Endodermal cell (in vitro differentiated cells): Measurements from ENCODE around the gene WNT9B. TPM values are rescaled to one million over a fixed set of nuclear protein-coding genes. Genes with fewer than 3 reads are reported as not detected.
A peak's percentile ranks its signal among the peaks of the same experiment; 100 is the strongest.

ENCODE experiments used
- DNase-seq: peaks from one replicate; pipeline ENCODE4 v3.0.0-alpha.2; 2017
- H3K27ac ChIP-seq: 2 replicates; pipeline ENCODE4 v1.5.1; 2013; ENCODE audit warnings: mild to moderate bottlenecking, low read depth, low read length, moderate library complexity
- H3K27me3 ChIP-seq: 2 replicates; pipeline ENCODE4 v1.6.1; 2013; ENCODE audit warnings: mild to moderate bottlenecking, low read length, moderate library complexity; ENCODE audit not compliant: insufficient read depth, control insufficient read depth, poor library complexity, severe bottlenecking
- H3K36me3 ChIP-seq: 2 replicates; pipeline ENCODE4 v1.7.0; 2013; ENCODE audit warnings: mild to moderate bottlenecking, low read length, moderate library complexity; ENCODE audit not compliant: control insufficient read depth, insufficient read depth
- H3K4me1 ChIP-seq: one replicate; pipeline ENCODE4 v1.7.0; 2013; ENCODE audit warnings: low read length; ENCODE audit not compliant: control insufficient read depth, insufficient read depth
- H3K4me3 ChIP-seq: 2 replicates; pipeline ENCODE4 v1.5.1; 2013; ENCODE audit warnings: mild to moderate bottlenecking, low read length, moderate library complexity
- H3K9ac ChIP-seq: 2 replicates; pipeline ENCODE4 v1.6.1; 2013; ENCODE audit warnings: mild to moderate bottlenecking, low read length, moderate library complexity; ENCODE audit not compliant: poor library complexity, severe bottlenecking; ENCODE audit errors: extremely low read depth
- H3K9me3 ChIP-seq: 2 replicates; pipeline ENCODE4 v1.6.1; 2013; ENCODE audit warnings: mild to moderate bottlenecking, low read length, moderate library complexity; ENCODE audit not compliant: control insufficient read depth
- H3K27ac Mint-ChIP-seq: 2 replicates; pipeline ENCODE4 v1.8.0; 2020; ENCODE audit warnings: mixed read lengths
- H3K27me3 Mint-ChIP-seq: 2 replicates; pipeline ENCODE4 v1.8.0; 2021; ENCODE audit warnings: mild to moderate bottlenecking, mixed read lengths; ENCODE audit not compliant: insufficient read depth
- H3K36me3 Mint-ChIP-seq: 2 replicates; pipeline ENCODE4 v1.8.0; 2020; ENCODE audit warnings: low read depth, mixed read lengths
- H3K4me1 Mint-ChIP-seq: 2 replicates; pipeline ENCODE4 v1.8.0; 2020; ENCODE audit warnings: mixed read lengths
- H3K4me3 Mint-ChIP-seq: 2 replicates; pipeline ENCODE4 v1.8.0; 2020; ENCODE audit warnings: mild to moderate bottlenecking, moderate library complexity, mixed read lengths
- H3K9me3 Mint-ChIP-seq: 2 replicates; pipeline ENCODE4 v1.8.0; 2020; ENCODE audit warnings: mild to moderate bottlenecking, mixed read lengths
- WGBS, 2 experiments: methylation state at CpG; one replicate each; pipeline versions ENCODE4 v1.1.5 to v1.1.7; 2013; ENCODE audit warnings: missing lambda C conversion rate in 2 of 2, mixed read lengths in 1 of 2; ENCODE audit not compliant: insufficient coverage in 1 of 2, insufficient read length in 1 of 2; 5-methylcytosine and 5-hydroxymethylcytosine counted together
- total RNA-seq, 2 donors: library from RNA; stranded (reverse); fragmentation: NEBNext Ultra II Directional in 1 of 2; extraction: Animal tissue kit (Norgen Biotek cat#: 25700) in 1 of 2; gene quantifications; 2 replicates in 1 of 2; 3 replicates in 1 of 2; pipeline ENCODE4 v1.2.1, GENCODE V29; 2021
- TF ChIP-seq, protein P1 (sequence below): fragments of 200-600 bp; sonication (generic); conservative IDR thresholded peaks from 2 replicates; pipeline ENCODE4 v1.5.0; 2021; ENCODE audit warnings: antibody characterized with exemption, mild to moderate bottlenecking

Gene WNT9B
- total RNA-seq, 2 donors from 2014 or later: 0.33 TPM; not detected in 1

DNA sequence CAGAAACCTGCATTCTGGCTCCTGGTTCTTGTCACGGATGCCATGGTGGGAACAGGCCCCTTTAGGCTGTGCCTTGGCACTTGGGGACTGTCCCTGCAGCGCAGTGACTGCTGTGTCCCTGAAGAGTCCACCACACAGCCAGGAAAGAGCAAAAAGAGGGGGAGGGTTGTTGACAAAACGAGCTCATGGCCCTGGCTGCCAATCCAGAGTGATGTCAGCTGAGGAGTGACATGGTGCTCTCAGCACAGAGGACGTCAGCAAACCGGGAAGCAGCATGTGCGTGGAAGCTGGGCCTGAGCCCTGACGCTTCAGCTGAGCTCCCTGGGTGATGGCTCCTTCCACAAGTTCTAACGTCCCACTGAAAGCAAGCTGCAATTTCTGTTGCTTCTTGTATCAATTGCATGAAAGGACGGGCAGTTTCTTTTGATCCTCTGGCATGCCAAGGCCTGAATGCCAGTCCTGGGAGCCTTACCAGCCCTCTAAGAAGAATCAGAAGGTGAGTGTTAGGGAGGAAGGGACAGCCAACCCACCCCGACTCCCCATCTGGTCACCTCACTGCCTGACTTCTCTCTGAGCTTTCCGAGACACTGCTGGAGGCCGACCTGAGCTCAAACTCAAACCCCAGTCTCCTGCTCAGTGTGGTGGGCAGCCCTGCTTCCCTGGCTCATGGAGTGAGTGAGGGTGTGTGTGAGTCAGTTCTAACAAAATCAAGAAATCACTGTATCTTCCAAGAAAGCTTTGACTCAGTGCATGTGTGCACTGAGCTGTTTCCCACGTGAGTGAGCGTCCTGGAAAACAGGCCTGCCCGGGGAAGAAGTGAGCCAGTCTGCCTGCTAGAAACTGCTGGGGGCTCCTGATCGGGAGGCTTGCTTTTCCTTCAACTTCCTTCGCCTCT is 18.2 kb upstream of the WNT9B start:
- Mint-ChIP-seq H3K36me3 (no peaks in the 10 kb centered on the region), H3K27ac (no peak overlapping the region), H3K27me3 (peaks cover 3% of the 10 kb centered on the region), H3K4me1 (peaks cover 34% of the 10 kb centered on the region), H3K4me3 (peak overlapping the region; percentile 38), H3K9me3 (no peaks in the 10 kb centered on the region)
- H3K27ac ChIP-seq: peak overlapping the region; percentile 94
- DNase-seq: peak; percentile 78
- H3K9me3 ChIP-seq: no peaks in the 10 kb centered on the region
- WGBS, 2 experiments: 54 to 71% methylated on average over 12 to 17 of the region's 17 CpGs
- TF ChIP-seq, protein P1, sequence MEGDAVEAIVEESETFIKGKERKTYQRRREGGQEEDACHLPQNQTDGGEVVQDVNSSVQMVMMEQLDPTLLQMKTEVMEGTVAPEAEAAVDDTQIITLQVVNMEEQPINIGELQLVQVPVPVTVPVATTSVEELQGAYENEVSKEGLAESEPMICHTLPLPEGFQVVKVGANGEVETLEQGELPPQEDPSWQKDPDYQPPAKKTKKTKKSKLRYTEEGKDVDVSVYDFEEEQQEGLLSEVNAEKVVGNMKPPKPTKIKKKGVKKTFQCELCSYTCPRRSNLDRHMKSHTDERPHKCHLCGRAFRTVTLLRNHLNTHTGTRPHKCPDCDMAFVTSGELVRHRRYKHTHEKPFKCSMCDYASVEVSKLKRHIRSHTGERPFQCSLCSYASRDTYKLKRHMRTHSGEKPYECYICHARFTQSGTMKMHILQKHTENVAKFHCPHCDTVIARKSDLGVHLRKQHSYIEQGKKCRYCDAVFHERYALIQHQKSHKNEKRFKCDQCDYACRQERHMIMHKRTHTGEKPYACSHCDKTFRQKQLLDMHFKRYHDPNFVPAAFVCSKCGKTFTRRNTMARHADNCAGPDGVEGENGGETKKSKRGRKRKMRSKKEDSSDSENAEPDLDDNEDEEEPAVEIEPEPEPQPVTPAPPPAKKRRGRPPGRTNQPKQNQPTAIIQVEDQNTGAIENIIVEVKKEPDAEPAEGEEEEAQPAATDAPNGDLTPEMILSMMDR: no peak
- H3K27me3 ChIP-seq: no peaks in the 10 kb centered on the region
- H3K9ac ChIP-seq: no peak overlapping the region
- no peaks in the 10 kb centered on the region for H3K36me3 ChIP-seq
- H3K4me1 ChIP-seq: peaks cover 15% of the 10 kb centered on the region
- H3K4me3 ChIP-seq: no peak overlapping the region

DNA sequence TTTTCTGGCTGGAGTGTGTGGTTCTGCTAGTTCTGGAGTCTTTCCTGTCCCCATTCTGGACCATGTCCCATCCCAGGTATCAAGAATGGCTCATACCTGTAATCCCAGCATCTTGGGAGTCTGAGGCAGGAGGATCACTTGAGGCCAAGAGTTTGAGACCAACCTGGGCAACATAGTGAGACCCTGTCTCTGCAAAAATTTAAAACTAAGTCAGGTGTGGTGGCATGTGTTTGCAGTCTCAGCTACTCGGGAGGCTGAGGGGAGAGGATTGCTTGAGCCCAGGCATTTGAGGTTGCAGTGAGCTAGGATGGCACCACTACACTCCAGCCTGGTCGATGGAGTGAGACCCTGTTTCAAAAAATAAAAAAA is 17.6 kb upstream of the WNT9B start:
- Mint-ChIP-seq H3K36me3 (no peaks in the 10 kb centered on the region), H3K27me3 (peaks cover 3% of the 10 kb centered on the region), H3K4me3 (no peak overlapping the region), H3K9me3 (no peaks in the 10 kb centered on the region), H3K27ac (no peak overlapping the region), H3K4me1 (peaks cover 34% of the 10 kb centered on the region)
- H3K4me3 ChIP-seq: no peak overlapping the region
- H3K4me1 ChIP-seq: peaks cover 15% of the 10 kb centered on the region
- no peak for DNase-seq
- no peaks in the 10 kb centered on the region for H3K36me3 ChIP-seq
- 96 to 100% methylated on average over 1 to 2 of the region's 2 CpGs for WGBS, 2 experiments
- H3K27me3 ChIP-seq: no peaks in the 10 kb centered on the region
- H3K9ac ChIP-seq: no peak overlapping the region
- no peaks in the 10 kb centered on the region for H3K9me3 ChIP-seq
- TF ChIP-seq, protein P1: no peak
- peak overlapping the region; percentile 94 for H3K27ac ChIP-seq

GRCh38 chr17:46834846-46835245 is 16.5 kb upstream of the WNT9B start:
- peaks cover 34% of the 10 kb centered on the region for H3K4me1 Mint-ChIP-seq
- TF ChIP-seq, protein P1: no peak
- peaks cover 6% of the 10 kb centered on the region for H3K27me3 Mint-ChIP-seq
- H3K4me3 ChIP-seq: no peak overlapping the region
- no peak overlapping the region for H3K4me3 Mint-ChIP-seq
- H3K9me3 ChIP-seq: no peaks in the 10 kb centered on the region
- WGBS, 2 experiments: 93 to 95% methylated on average over 3 of the region's 3 CpGs
- H3K27ac Mint-ChIP-seq: no peak overlapping the region
- H3K36me3 Mint-ChIP-seq: no peaks in the 10 kb centered on the region
- no peak overlapping the region for H3K9ac ChIP-seq
- no peaks in the 10 kb centered on the region for H3K36me3 ChIP-seq
- H3K27ac ChIP-seq: no peak overlapping the region
- H3K4me1 ChIP-seq: peaks cover 15% of the 10 kb centered on the region
- no peak for DNase-seq
- no peaks in the 10 kb centered on the region for H3K27me3 ChIP-seq
- H3K9me3 Mint-ChIP-seq: peaks cover 5% of the 10 kb centered on the region
